Transverse colon (tissue), 4 donors: ENCODE results near the gene GLTPD2.

ENCODE experiments used
- CTCF ChIP-seq, 5 experiments: fragments of 200-600 bp in 3 of 5; fragments of 450-650 bp in 2 of 5; sonication (generic) in 3 of 5; IDR thresholded peaks; 1 replicate in 2 of 5; 2 replicates in 3 of 5; pipeline ENCODE4 v1.5.1; 2016 to 2017; ENCODE audit warnings: antibody characterized with exemption in 5 of 5, inconsistent platforms in 3 of 5, mild to moderate bottlenecking in 2 of 5, moderate library complexity in 1 of 5
- POLR2A ChIP-seq: fragments of 450-650 bp; IDR thresholded peaks from one replicate; pipeline ENCODE4 v1.6.1; 2016; ENCODE audit warnings: antibody characterized with exemption, mild to moderate bottlenecking, moderate library complexity
- POLR2AphosphoS5 ChIP-seq, 3 donors: sonication (generic); formaldehyde crosslinking; IDR thresholded peaks; one replicate each; pipeline ENCODE4 v1.6.1; 2016; ENCODE audit warnings: antibody characterized with exemption in 3 of 3

GRCh38 chr17:4796552-4796920, 7.8 kb downstream of the GLTPD2 start:
- no peak for TF ChIP-seq CTCF (IDR thresholded peaks at IDR 0.05)
- TF ChIP-seq POLR2AphosphoS5 (IDR thresholded peaks at IDR 0.05): no peak
- no peak for TF ChIP-seq POLR2A
